ENCODE measurements around the gene PAPPA2. TPM values are rescaled to one million over a fixed set of nuclear protein-coding genes. Genes with fewer than 3 reads are reported as not detected.

PAPPA2 gene
- total and polyA plus RNA-seq, 10 of the 15 experiments (the other 5 are each of a cell fraction or from before 2014, with no cell fraction given): under 0.01 to 0.06 (median 0.03) TPM; not detected in 7

- WGBS (ENCODE audit: insufficient coverage, insufficient replicate concordance, low lambda C conversion rate, missing lambda C conversion rate): 30% methylated on average over 4 of the region's 4 CpGs
- RAD21 ChIA-PET (ENCODE audit: unreplicated experiment): no interaction called here
- CTCF ChIA-PET: interaction anchor here (0.5 kb wide), 1 partner anchor 9 kb away, joined by 3 read pairs; no protein-coding TSS in a partner anchor
- no peak for ATAC-seq
- no peak for FAIRE-seq
- Histone ChIP-seq H3K36me3 (ENCODE audit: control insufficient read depth in 2 of 2, insufficient read depth in 2 of 2, low read length in 1 of 2) (no peaks in the 10 kb centered on the region), H3K9ac (ENCODE audit: control insufficient read depth, insufficient read depth, low read length) (no peak overlapping the region), H3K4me3 (no peak overlapping the region), H3K4me2 (ENCODE audit: control insufficient read depth, insufficient read depth) (no peak overlapping the region), H3K4me1 (ENCODE audit: control insufficient read depth, insufficient read depth, low read length) (no peaks in the 10 kb centered on the region), H3K27me3 (replicated peaks in 1 of 2; ENCODE audit: control insufficient read depth in 2 of 2, insufficient read depth in 2 of 2, low read length in 1 of 2) (no peaks in the 10 kb centered on the region), H3K9me3 (replicated peaks; ENCODE audit: control insufficient read depth, insufficient read depth, low read length) (no peaks in the 10 kb centered on the region), H4K20me1 (ENCODE audit: control insufficient read depth, insufficient read depth) (no peaks in the 10 kb centered on the region), H2AFZ (ENCODE audit: control insufficient read depth, low read depth, low read length) (no peak overlapping the region), H3K79me2 (ENCODE audit: control insufficient read depth, insufficient read depth, low read length) (no peaks in the 10 kb centered on the region), H3K27ac (ENCODE audit: control insufficient read depth, insufficient read depth) (no peak overlapping the region)
- POLR2A ChIA-PET: no interaction called here
- in situ Hi-C loops (cut with MboI) (no loop called here), intact Hi-C loops (cut with micrococcal nuclease; ENCODE audit: unreplicated experiment) (no loop called here)
- no TSS peak for BruUV-seq (replicated peaks)
- TF ChIP-seq ATF2 (IDR thresholded peaks at IDR 0.05; ENCODE audit: low read length) (no peak), PML (IDR thresholded peaks at IDR 0.05; ENCODE audit: low read length) (no peak), CEBPB (IDR thresholded peaks at IDR 0.05; ENCODE audit: borderline replicate concordance in 1 of 2, low read depth in 2 of 2, low read length in 2 of 2) (no peak), REST (IDR thresholded peaks at IDR 0.05; ENCODE audit: low read depth, low read length) (no peak), POLR2AphosphoS2 (IDR thresholded peaks at IDR 0.05; ENCODE audit: low read depth, low read length) (no peak), SUPT20H (IDR thresholded peaks at IDR 0.05; ENCODE audit: borderline replicate concordance, control insufficient read depth, low read depth, low read length) (no peak), IKZF2 (IDR thresholded peaks at IDR 0.05) (no peak), ETV6 (conservative IDR thresholded peaks at IDR 0.05 in 1 of 2, IDR thresholded peaks at IDR 0.05 in 1 of 2; ENCODE audit: borderline replicate concordance in 1 of 2, low read depth in 1 of 2) (no peak)
- SMC1A ChIA-PET (ENCODE audit: uncharacterized antibody, unreplicated experiment): no interaction called here
- no peak for DNase-seq (ENCODE audit: low read depth, low spot score)
Measured at GRCh38 chr1:176811511-176812288, 348.7 kb downstream of the PAPPA2 start.
